Panc1 (cell line): ENCODE results near the gene MAPKAP1.

Experiments used
- CTCF ChIP-seq: fragments of 450-650 bp; IDR thresholded peaks from 2 replicates; pipeline ENCODE4 v1.5.1; 2017; ENCODE audit warnings: mild to moderate bottlenecking
- POLR2AphosphoS5 ChIP-seq: IDR thresholded peaks from 2 replicates; pipeline ENCODE4 v1.6.1; 2012; ENCODE audit warnings: mild to moderate bottlenecking, low read depth, low read length, moderate library complexity
- REST ChIP-seq, 2 experiments: IDR thresholded peaks; 2 replicates each; pipeline ENCODE4 v1.6.1; 2011 to 2012; ENCODE audit warnings: low read depth in 2 of 2, control low read depth in 1 of 2, low read length in 1 of 2, mild to moderate bottlenecking in 1 of 2, moderate library complexity in 1 of 2; ENCODE audit not compliant: insufficient read depth in 1 of 2
- SIN3A ChIP-seq: IDR thresholded peaks from 2 replicates; pipeline ENCODE4 v1.6.1; 2012; ENCODE audit warnings: low read depth, mild to moderate bottlenecking, low read length, moderate library complexity, borderline replicate concordance; ENCODE audit not compliant: insufficient read depth
- TCF7L2 ChIP-seq: IDR thresholded peaks from 2 replicates; pipeline ENCODE4 v1.6.1; 2011; ENCODE audit warnings: mild to moderate bottlenecking, low read depth, low read length, inconsistent platforms

GRCh38 chr9:125617087-125617486 lies 89.9 kb downstream of the MAPKAP1 start:
- no peak for TF ChIP-seq SIN3A
- no peak for TF ChIP-seq CTCF
- TF ChIP-seq REST (IDR thresholded peaks at IDR 0.05; ENCODE audit: insufficient read depth in 1 of 2, low read depth in 2 of 2, low read length in 1 of 2) = no peak
- TF ChIP-seq POLR2AphosphoS5 = no peak
- TF ChIP-seq TCF7L2 = no peak
